IMR-90 (cell line): ENCODE measurements around the gene PRKAR1A. TPM values are rescaled to one million over a fixed set of nuclear protein-coding genes. Genes with fewer than 3 reads are reported as not detected.

Source experiments
- ATAC-seq: fragments of 200-7000 bp; cut with Tn5 transposase; 2 replicates; pipeline ENCODE4 v1.9.1; 2020; ENCODE audit warnings: low read depth, mild to moderate bottlenecking, moderate library complexity
- BruUV-seq: library from RNA; stranded (reverse); fragments of 400-500 nt; replicated peaks from 2 replicates; lab custom pipeline; 2021; lab: Mats Ljungman, UMichigan
- CTCF ChIA-PET: fragments of 300-600 bp; formaldehyde crosslinking; extraction: SDS; loops from one replicate; lab custom pipeline; 2021; ENCODE audit warnings: antibody characterized with exemption; lab: Yijun Ruan, JAX
- POLR2A ChIA-PET: fragments of 300-600 bp; sonication (Branson Sonifier 250); formaldehyde crosslinking; loops from one replicate; lab custom pipeline; 2022; ENCODE audit warnings: antibody characterized with exemption; ENCODE audit not compliant: unreplicated experiment; lab: Charles Lee
- DNase-seq: peaks from one replicate; pipeline ENCODE4 v3.0.0; 2013
- H2AFZ ChIP-seq: replicated peaks from 2 replicates; pipeline ENCODE3; 2013; ENCODE audit warnings: low read length, mild to moderate bottlenecking; ENCODE audit not compliant: poor library complexity
- H2AK5ac ChIP-seq: 2 replicates; pipeline ENCODE4 v1.6.1; 2013; ENCODE audit warnings: low read depth, low read length, inconsistent platforms
- H2AK9ac ChIP-seq: replicated peaks from 2 replicates; pipeline ENCODE3; 2013; ENCODE audit warnings: mild to moderate bottlenecking, low read depth, low read length, moderate library complexity; ENCODE audit not compliant: poor library complexity
- H2BK120ac ChIP-seq: 2 replicates; pipeline ENCODE4 v1.6.1; 2013; ENCODE audit warnings: low read depth, low read length, inconsistent platforms
- H2BK15ac ChIP-seq: 3 replicates; pipeline ENCODE4 v1.6.1; 2013; ENCODE audit warnings: low read depth, low read length, inconsistent platforms
- H2BK20ac ChIP-seq: 2 replicates; pipeline ENCODE4 v1.6.1; 2013; ENCODE audit warnings: low read depth, mild to moderate bottlenecking, inconsistent platforms, low read length, moderate library complexity
- H2BK5ac ChIP-seq: 2 replicates; pipeline ENCODE4 v1.6.1; 2013; ENCODE audit warnings: mild to moderate bottlenecking, low read depth, low read length, inconsistent platforms; ENCODE audit not compliant: poor library complexity, severe bottlenecking
- H3K14ac ChIP-seq: replicated peaks from 2 replicates; pipeline ENCODE4 v1.6.1; 2013; ENCODE audit warnings: low read depth, low read length, inconsistent platforms
- H3K18ac ChIP-seq: 2 replicates; pipeline ENCODE4 v1.6.1; 2013; ENCODE audit warnings: low read depth, low read length, control low read depth
- H3K23ac ChIP-seq: 2 replicates; pipeline ENCODE4 v1.6.1; 2013; ENCODE audit warnings: low read depth, low read length, inconsistent platforms
- H3K27ac ChIP-seq: 2 replicates; pipeline ENCODE4 v1.5.1; 2013; ENCODE audit warnings: mild to moderate bottlenecking, control low read depth, low read length; ENCODE audit not compliant: insufficient read depth
- H3K27me3 ChIP-seq: 2 replicates; pipeline ENCODE4 v1.6.1; 2013; ENCODE audit warnings: low read length; ENCODE audit not compliant: control insufficient read depth, insufficient read depth
- H3K36me3 ChIP-seq: 2 replicates; pipeline ENCODE4 v1.6.1; 2013; ENCODE audit warnings: low read length, mixed read lengths; ENCODE audit not compliant: control insufficient read depth, insufficient read depth
- H3K4ac ChIP-seq: 2 replicates; pipeline ENCODE4 v1.6.1; 2013; ENCODE audit warnings: low read depth, low read length, inconsistent platforms
- H3K4me1 ChIP-seq: 2 replicates; pipeline ENCODE4 v1.6.1; 2013; ENCODE audit warnings: low read length, mixed read lengths; ENCODE audit not compliant: control insufficient read depth, insufficient read depth
- H3K4me2 ChIP-seq: 2 replicates; pipeline ENCODE4 v1.6.1; 2013; ENCODE audit warnings: low read depth, mild to moderate bottlenecking, control low read depth, low read length, moderate library complexity
- H3K4me3 ChIP-seq: 2 replicates; pipeline ENCODE4 v1.5.1; 2013; ENCODE audit warnings: low read depth, mild to moderate bottlenecking, control low read depth, low read length, moderate library complexity; ENCODE audit not compliant: insufficient read depth
- H3K56ac ChIP-seq: 2 replicates; pipeline ENCODE4 v1.6.1; 2013; ENCODE audit warnings: low read length, inconsistent platforms; ENCODE audit not compliant: insufficient read depth; ENCODE audit errors: extremely low read depth
- H3K79me1 ChIP-seq, 2 experiments: 2 replicates each; pipeline ENCODE4 v1.6.1; 2013; ENCODE audit warnings: low read length in 2 of 2, inconsistent platforms in 1 of 2, low read depth in 1 of 2
- H3K9ac ChIP-seq: 2 replicates; pipeline ENCODE4 v1.6.1; 2013; ENCODE audit warnings: low read depth, low read length, control low read depth
- H3K9me1 ChIP-seq: 2 replicates; pipeline ENCODE4 v1.6.1; 2013; ENCODE audit warnings: low read length, inconsistent platforms; ENCODE audit not compliant: insufficient read depth
- H3K9me3 ChIP-seq: 2 replicates; pipeline ENCODE4 v1.6.1; 2013; ENCODE audit warnings: low read length; ENCODE audit not compliant: control insufficient read depth, insufficient read depth
- H4K20me1 ChIP-seq: 2 replicates; pipeline ENCODE4 v1.6.1; 2013; ENCODE audit warnings: low read length, inconsistent platforms; ENCODE audit not compliant: insufficient read depth
- H4K5ac ChIP-seq: 2 replicates; pipeline ENCODE4 v1.6.1; 2013; ENCODE audit warnings: mild to moderate bottlenecking, low read depth, low read length, control low read depth
- H4K8ac ChIP-seq, 2 experiments: 2 replicates each; pipeline ENCODE4 v1.6.1; 2013; ENCODE audit warnings: low read depth in 2 of 2, low read length in 2 of 2, control low read depth in 1 of 2, inconsistent platforms in 1 of 2
- H4K91ac ChIP-seq: 2 replicates; pipeline ENCODE4 v1.6.1; 2013; ENCODE audit warnings: low read depth, low read length, inconsistent platforms; ENCODE audit not compliant: insufficient read depth
- BHLHE40 ChIP-seq: fragments of 150-350 bp; IDR thresholded peaks from 2 replicates; pipeline ENCODE4 v1.6.1; 2016; ENCODE audit warnings: mild to moderate bottlenecking, low read depth, low read length
- CHD1 ChIP-seq: IDR thresholded peaks from 2 replicates; pipeline ENCODE4 v1.6.1; 2012; ENCODE audit warnings: low read depth, low read length, improper control_type of control experiment
- MAFK ChIP-seq: IDR thresholded peaks from 2 replicates; pipeline ENCODE4 v1.6.1; 2012; ENCODE audit warnings: low read depth, low read length, improper control_type of control experiment
- MXI1 ChIP-seq: IDR thresholded peaks from 2 replicates; pipeline ENCODE4 v1.6.1; 2012; ENCODE audit warnings: low read depth, mild to moderate bottlenecking, low read length, moderate library complexity, borderline replicate concordance
- NFE2L2 ChIP-seq: fragments of 150-350 bp; IDR thresholded peaks from 2 replicates; pipeline ENCODE4 v1.6.1; 2016; ENCODE audit warnings: low read depth, mild to moderate bottlenecking, low read length
- POLR2A ChIP-seq: IDR thresholded peaks from 2 replicates; pipeline ENCODE4 v1.6.1; 2012; ENCODE audit warnings: mild to moderate bottlenecking, low read depth, low read length
- RAD21 ChIP-seq: IDR thresholded peaks from 2 replicates; pipeline ENCODE4 v1.6.1; 2012; ENCODE audit warnings: low read length, improper control_type of control experiment
- RFX5 ChIP-seq: IDR thresholded peaks from 2 replicates; pipeline ENCODE4 v1.8.0; 2012; ENCODE audit warnings: low read depth, mild to moderate bottlenecking, low read length, moderate library complexity
- SMC3 ChIP-seq: fragments of 150-350 bp; IDR thresholded peaks from 2 replicates; pipeline ENCODE4 v1.6.1; 2016; ENCODE audit warnings: low read depth, mild to moderate bottlenecking, antibody characterized with exemption, low read length, moderate library complexity
- WGBS, 2 experiments: methylation state at CpG; one replicate each; pipeline versions ENCODE4 v1.1.5 to v1.1.7; 2013; ENCODE audit warnings: missing lambda C conversion rate in 2 of 2; ENCODE audit not compliant: insufficient read length in 1 of 2; ENCODE audit errors: extremely low coverage in 2 of 2; 5-methylcytosine and 5-hydroxymethylcytosine counted together
- dilution Hi-C: fragments of 300-500 bp; cut with HindIII; formaldehyde crosslinking; loops from one replicate; pipeline ENCODE4 v1.14.3; 2018; ENCODE audit warnings: low sequenced_read_pairs; ENCODE audit not compliant: unreplicated experiment
- in situ Hi-C: fragments of 300-500 bp; cut with MboI; formaldehyde crosslinking; loops from 3 replicates; pipeline ENCODE4 v1.14.3; 2019; ENCODE audit warnings: low sequenced_read_pairs, inconsistent platforms, mixed read lengths
- intact Hi-C: fragments of 100-400 bp; cut with micrococcal nuclease; formaldehyde crosslinking; loops from 2 replicates; pipeline ENCODE4 v1.10.0; 2022
- polyA plus RNA-seq, 3 experiments: library from polyadenylated mRNA; depleted of rRNA; stranded (reverse); fragments of >200 nt; gene quantifications; 2 replicates each; pipeline ENCODE4 v1.2.3, GENCODE V29; 2012; ENCODE audit warnings: low replicate concordance in 1 of 3
- total RNA-seq: library from RNA; depleted of rRNA; stranded (reverse); fragments of >200 nt; gene quantifications from 2 replicates; pipeline ENCODE4 v1.2.3, GENCODE V29; 2012
- TF ChIP-seq, protein P1 (sequence below): conservative IDR thresholded peaks from 2 replicates; pipeline ENCODE4 v1.5.1; 2012; ENCODE audit warnings: mild to moderate bottlenecking, low read depth, low read length, improper control_type of control experiment
- TF ChIP-seq, protein P2 (sequence below): fragments of 150-350 bp; IDR thresholded peaks from 2 replicates; pipeline ENCODE4 v1.6.1; 2016; ENCODE audit warnings: low read depth, mild to moderate bottlenecking, low read length, moderate library complexity, borderline replicate concordance

Gene PRKAR1A
- total and polyA plus RNA-seq, 2 of the 4 experiments (the other 2 are of a cell fraction), result 145 to 256 TPM

DNA sequence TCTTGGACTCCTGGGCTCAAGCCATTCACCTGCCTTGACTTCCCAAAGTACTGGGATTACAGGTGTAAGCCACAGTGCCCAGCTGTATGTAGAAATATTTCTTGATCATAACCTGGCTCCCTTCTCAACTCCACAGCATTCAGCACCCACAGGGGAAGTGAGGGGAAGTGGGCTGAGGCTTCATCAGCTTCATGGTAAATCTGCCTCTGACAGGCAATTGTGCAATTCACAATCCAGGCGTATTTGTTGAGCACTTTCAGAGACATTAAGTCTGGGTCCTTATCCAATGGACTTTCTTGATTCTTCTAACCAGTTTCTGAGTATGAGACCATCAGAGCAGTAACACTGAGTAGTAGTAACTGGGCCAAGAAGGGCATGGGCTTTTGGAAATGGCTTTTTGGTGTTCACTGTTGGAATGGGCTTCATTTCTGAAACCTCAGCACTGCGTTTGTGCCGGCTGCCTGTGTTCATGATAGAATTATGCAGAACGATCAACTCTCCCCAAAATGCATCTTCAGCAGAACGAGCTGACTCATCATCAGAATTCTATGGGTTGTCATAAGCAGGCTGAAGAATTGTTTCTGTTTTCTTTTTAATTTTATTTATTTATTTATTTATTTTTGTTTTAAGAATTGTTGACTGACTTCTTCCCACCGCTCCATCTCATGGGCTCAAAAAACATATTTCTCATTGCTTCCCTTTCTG lies 60.1 kb downstream of the PRKAR1A start:
- no peak overlapping the region for H2BK20ac ChIP-seq
- TF ChIP-seq CHD1 (no peak), NFE2L2 (no peak), SMC3 (no peak), RAD21 (no peak), MXI1 (no peak), BHLHE40 (no peak), POLR2A (no peak), MAFK (no peak), RFX5 (no peak)
- TF ChIP-seq, protein P1, sequence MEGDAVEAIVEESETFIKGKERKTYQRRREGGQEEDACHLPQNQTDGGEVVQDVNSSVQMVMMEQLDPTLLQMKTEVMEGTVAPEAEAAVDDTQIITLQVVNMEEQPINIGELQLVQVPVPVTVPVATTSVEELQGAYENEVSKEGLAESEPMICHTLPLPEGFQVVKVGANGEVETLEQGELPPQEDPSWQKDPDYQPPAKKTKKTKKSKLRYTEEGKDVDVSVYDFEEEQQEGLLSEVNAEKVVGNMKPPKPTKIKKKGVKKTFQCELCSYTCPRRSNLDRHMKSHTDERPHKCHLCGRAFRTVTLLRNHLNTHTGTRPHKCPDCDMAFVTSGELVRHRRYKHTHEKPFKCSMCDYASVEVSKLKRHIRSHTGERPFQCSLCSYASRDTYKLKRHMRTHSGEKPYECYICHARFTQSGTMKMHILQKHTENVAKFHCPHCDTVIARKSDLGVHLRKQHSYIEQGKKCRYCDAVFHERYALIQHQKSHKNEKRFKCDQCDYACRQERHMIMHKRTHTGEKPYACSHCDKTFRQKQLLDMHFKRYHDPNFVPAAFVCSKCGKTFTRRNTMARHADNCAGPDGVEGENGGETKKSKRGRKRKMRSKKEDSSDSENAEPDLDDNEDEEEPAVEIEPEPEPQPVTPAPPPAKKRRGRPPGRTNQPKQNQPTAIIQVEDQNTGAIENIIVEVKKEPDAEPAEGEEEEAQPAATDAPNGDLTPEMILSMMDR, result no peak
- TF ChIP-seq, protein P2, sequence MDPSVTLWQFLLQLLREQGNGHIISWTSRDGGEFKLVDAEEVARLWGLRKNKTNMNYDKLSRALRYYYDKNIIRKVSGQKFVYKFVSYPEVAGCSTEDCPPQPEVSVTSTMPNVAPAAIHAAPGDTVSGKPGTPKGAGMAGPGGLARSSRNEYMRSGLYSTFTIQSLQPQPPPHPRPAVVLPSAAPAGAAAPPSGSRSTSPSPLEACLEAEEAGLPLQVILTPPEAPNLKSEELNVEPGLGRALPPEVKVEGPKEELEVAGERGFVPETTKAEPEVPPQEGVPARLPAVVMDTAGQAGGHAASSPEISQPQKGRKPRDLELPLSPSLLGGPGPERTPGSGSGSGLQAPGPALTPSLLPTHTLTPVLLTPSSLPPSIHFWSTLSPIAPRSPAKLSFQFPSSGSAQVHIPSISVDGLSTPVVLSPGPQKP, result no peak
- no peaks in the 10 kb centered on the region for H3K4me1 ChIP-seq
- H3K9ac ChIP-seq, result no peak overlapping the region
- no peak overlapping the region for H3K27ac ChIP-seq
- POLR2A ChIA-PET, result no interaction called here
- no peak overlapping the region for H2AK9ac ChIP-seq
- no peaks in the 10 kb centered on the region for H3K9me3 ChIP-seq
- H3K79me1 ChIP-seq, result no peaks in the 10 kb centered on the region
- no peak overlapping the region for H3K4ac ChIP-seq
- no peak overlapping the region for H4K8ac ChIP-seq
- no TSS peak for BruUV-seq
- no peak for ATAC-seq
- peaks cover 2% of the 10 kb centered on the region for H3K27me3 ChIP-seq
- dilution Hi-C loops, result no loop called here
- no peak for DNase-seq
- H2BK15ac ChIP-seq, result no peak overlapping the region
- H3K14ac ChIP-seq, result no peak overlapping the region
- in situ Hi-C loops, result no loop called here
- H3K23ac ChIP-seq, result no peak overlapping the region
- H4K91ac ChIP-seq, result no peak overlapping the region
- no CpG with 5 or more reads among the region's 6 CpGs for WGBS, 2 experiments
- no peaks in the 10 kb centered on the region for H4K20me1 ChIP-seq
- no peak overlapping the region for H2BK5ac ChIP-seq
- H3K9me1 ChIP-seq, result no peaks in the 10 kb centered on the region
- no peaks in the 10 kb centered on the region for H3K36me3 ChIP-seq
- no peak overlapping the region for H2BK120ac ChIP-seq
- no peak overlapping the region for H3K4me2 ChIP-seq
- intact Hi-C loops, result no loop called here
- no peak overlapping the region for H3K56ac ChIP-seq
- no peak overlapping the region for H3K18ac ChIP-seq
- no peak overlapping the region for H2AFZ ChIP-seq
- H2AK5ac ChIP-seq, result no peak overlapping the region
- no peak overlapping the region for H4K5ac ChIP-seq
- no peak overlapping the region for H3K4me3 ChIP-seq
- CTCF ChIA-PET, result interaction anchor here (0.7 kb wide), 1 partner anchor 63 kb away, joined by 3 read pairs; no protein-coding TSS in a partner anchor
